SK-N-SH treated with all-trans-retinoic acid at 6 μM for 48 hours (cell line): ENCODE measurements around the gene ALDH18A1.

Experiments
- CSDC2 ChIP-seq: fragments of 250-450 bp; sonication (Bioruptor Pico); IDR thresholded peaks from 2 replicates; pipeline ENCODE4 v1.5.0; 2020; ENCODE audit warnings: mild to moderate bottlenecking, moderate library complexity
- POU6F1 ChIP-seq: fragments of 250-450 bp; sonication (Bioruptor Pico); IDR thresholded peaks from 2 replicates; pipeline ENCODE4 v1.8.0; 2021; ENCODE audit warnings: low read depth, mild to moderate bottlenecking, moderate library complexity, borderline replicate concordance
- SNAI2 ChIP-seq: fragments of 250-450 bp; sonication (Bioruptor Pico); IDR thresholded peaks from 2 replicates; pipeline ENCODE4 v1.5.0; 2020; ENCODE audit warnings: mild to moderate bottlenecking, moderate library complexity
- ZC3H10 ChIP-seq: fragments of 250-450 bp; sonication (Bioruptor Pico); IDR thresholded peaks from 2 replicates; pipeline ENCODE4 v1.5.1; 2021; ENCODE audit warnings: mild to moderate bottlenecking, moderate library complexity
- TF ChIP-seq, protein P1 (sequence below): fragments of 250-450 bp; sonication (Bioruptor Pico); IDR thresholded peaks from 2 replicates; pipeline ENCODE4 v1.8.0; 2020; ENCODE audit warnings: mild to moderate bottlenecking, moderate library complexity, borderline replicate concordance

DNA sequence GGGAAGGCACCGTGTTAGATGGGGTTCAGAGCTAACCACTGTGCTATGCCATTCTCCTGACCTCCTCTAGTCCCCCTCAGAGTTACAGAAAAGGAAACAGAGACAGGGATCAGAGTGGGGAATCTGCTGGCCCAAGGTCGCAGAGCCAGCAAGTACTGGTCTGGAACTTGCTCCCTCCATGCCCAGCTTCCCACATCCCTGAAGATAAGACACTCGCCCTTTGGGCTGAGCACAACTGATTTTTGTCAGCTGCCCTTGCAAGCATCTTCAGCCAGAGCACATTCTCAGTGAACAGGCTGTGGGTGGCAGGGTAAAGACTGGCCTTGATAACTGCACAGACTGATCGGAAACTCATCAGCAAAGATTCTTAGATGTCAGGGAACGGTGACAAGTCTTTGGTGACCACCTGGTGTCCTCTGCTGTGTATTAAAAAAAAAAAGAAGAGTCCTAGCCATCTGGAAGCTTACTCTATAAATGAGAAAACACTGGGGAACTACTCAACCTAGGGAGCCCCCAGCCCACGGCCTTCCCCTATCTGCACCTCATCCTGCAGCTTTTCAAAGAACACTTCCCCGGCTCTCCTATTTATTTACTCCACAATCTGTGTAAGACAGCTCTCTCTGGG, 94.1 kb downstream of the ALDH18A1 start:
- TF ChIP-seq SNAI2 (CRISPR knock-in tag) (no peak), POU6F1 (CRISPR knock-in tag) (no peak), CSDC2 (no peak), ZC3H10 (no peak)
- TF ChIP-seq, protein P1, sequence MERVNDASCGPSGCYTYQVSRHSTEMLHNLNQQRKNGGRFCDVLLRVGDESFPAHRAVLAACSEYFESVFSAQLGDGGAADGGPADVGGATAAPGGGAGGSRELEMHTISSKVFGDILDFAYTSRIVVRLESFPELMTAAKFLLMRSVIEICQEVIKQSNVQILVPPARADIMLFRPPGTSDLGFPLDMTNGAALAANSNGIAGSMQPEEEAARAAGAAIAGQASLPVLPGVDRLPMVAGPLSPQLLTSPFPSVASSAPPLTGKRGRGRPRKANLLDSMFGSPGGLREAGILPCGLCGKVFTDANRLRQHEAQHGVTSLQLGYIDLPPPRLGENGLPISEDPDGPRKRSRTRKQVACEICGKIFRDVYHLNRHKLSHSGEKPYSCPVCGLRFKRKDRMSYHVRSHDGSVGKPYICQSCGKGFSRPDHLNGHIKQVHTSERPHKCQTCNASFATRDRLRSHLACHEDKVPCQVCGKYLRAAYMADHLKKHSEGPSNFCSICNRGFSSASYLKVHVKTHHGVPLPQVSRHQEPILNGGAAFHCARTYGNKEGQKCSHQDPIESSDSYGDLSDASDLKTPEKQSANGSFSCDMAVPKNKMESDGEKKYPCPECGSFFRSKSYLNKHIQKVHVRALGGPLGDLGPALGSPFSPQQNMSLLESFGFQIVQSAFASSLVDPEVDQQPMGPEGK (CRISPR knock-in tag): no peak
